K562 (cell line): ENCODE measurements around the gene MINDY4. TPM values are rescaled to one million over a fixed set of nuclear protein-coding genes. Genes with fewer than 3 reads are reported as not detected.

Experiments used
- ATAC-seq: fragments of 200-7000 bp; cut with Tn5 transposase; 3 replicates; pipeline ENCODE4 v1.9.1; 2020; ENCODE audit warnings: moderate library complexity
- BruUV-seq: library from RNA; stranded (reverse); fragments of 400-500 nt; replicated peaks from 2 replicates; lab custom pipeline; 2021; lab: Mats Ljungman, UMichigan
- CTCF ChIA-PET: fragments of 300-600 bp; formaldehyde crosslinking; extraction: SDS; loops from one replicate; lab custom pipeline; 2021; ENCODE audit warnings: low intra/inter-chr PET ratio; lab: Yijun Ruan, JAX
- POLR2A ChIA-PET: fragments of 300-600, 350-650 bp; sonication (Branson Sonifier 250); formaldehyde crosslinking; extraction: SDS; loops from one replicate; lab custom pipeline; 2021; ENCODE audit warnings: antibody characterized with exemption, inconsistent platforms; lab: Yijun Ruan, JAX
- DNase-seq, 4 experiments: peaks; one replicate each; pipeline versions ENCODE4 v3.0.0 to v3.0.0-alpha.2; 2011 to 2018; ENCODE audit warnings: low spot score in 3 of 4, mixed read lengths in 3 of 4; ENCODE audit errors: extremely low read depth in 1 of 4
- FAIRE-seq: peaks from 2 replicates; lab custom pipeline; 2011; peaks lifted over from hg19 to GRCh38; lab: Jason Lieb, UNC
- H2AFZ ChIP-seq: 2 replicates; pipeline ENCODE4 v1.6.0; 2011; ENCODE audit warnings: low read depth, low read length, control low read depth, inconsistent platforms
- H3K27ac ChIP-seq: fragments of 200-600 bp; 3 replicates; pipeline ENCODE4 v1.8.0; 2011; ENCODE audit warnings: low read depth, mild to moderate bottlenecking, control low read depth, inconsistent platforms, low read length, moderate library complexity, mixed read lengths; ENCODE audit errors: extremely low read depth
- H3K27me3 ChIP-seq, 2 experiments: fragments of 300-600 bp in 1 of 2; 2 replicates in 1 of 2; 3 replicates in 1 of 2; pipeline versions ENCODE4 v1.6.0 to v1.8.0; 2011; ENCODE audit warnings: inconsistent platforms in 2 of 2, low read length in 2 of 2, mild to moderate bottlenecking in 1 of 2, mixed read lengths in 1 of 2, moderate library complexity in 1 of 2; ENCODE audit not compliant: control insufficient read depth in 2 of 2, insufficient read depth in 2 of 2
- H3K36me3 ChIP-seq: fragments of 300-600 bp; 3 replicates; pipeline ENCODE4 v1.8.0; 2011; ENCODE audit warnings: mild to moderate bottlenecking, low read length, inconsistent platforms; ENCODE audit not compliant: control insufficient read depth, insufficient read depth
- H3K4me1 ChIP-seq, 2 experiments: fragments of 200-600 bp in 1 of 2; replicated peaks in 1 of 2; 2 replicates in 1 of 2; 3 replicates in 1 of 2; pipeline versions ENCODE4 v1.5.1 to v1.8.0; 2011; ENCODE audit warnings: inconsistent platforms in 2 of 2, low read length in 2 of 2, mild to moderate bottlenecking in 1 of 2, mixed read lengths in 1 of 2, moderate library complexity in 1 of 2; ENCODE audit not compliant: control insufficient read depth in 2 of 2, insufficient read depth in 2 of 2
- H3K4me2 ChIP-seq: 2 replicates; pipeline ENCODE4 v1.6.1; 2011; ENCODE audit warnings: low read length, control low read depth, inconsistent platforms, mixed read lengths; ENCODE audit not compliant: insufficient read depth
- H3K4me3 ChIP-seq: fragments of 200-600 bp; sonication (generic), shearing (Covaris generic); 2 replicates; pipeline ENCODE4 v1.5.1; 2016; ENCODE audit warnings: control low read depth, inconsistent platforms
- H3K79me2 ChIP-seq: fragments of 200-600 bp; 3 replicates; pipeline ENCODE4 v1.8.0; 2011; ENCODE audit warnings: low read length, inconsistent platforms; ENCODE audit not compliant: control insufficient read depth, insufficient read depth
- H3K9ac ChIP-seq, 2 experiments: 2 replicates each; pipeline versions ENCODE4 v1.6.0 to v1.6.1; 2011; ENCODE audit warnings: low read depth in 2 of 2, low read length in 2 of 2, control low read depth in 1 of 2, inconsistent platforms in 1 of 2, mild to moderate bottlenecking in 1 of 2, mixed read lengths in 1 of 2; ENCODE audit not compliant: insufficient read depth in 1 of 2
- H3K9me1 ChIP-seq: one replicate; pipeline ENCODE4 v1.6.0; 2011; ENCODE audit warnings: inconsistent platforms, mild to moderate bottlenecking, low read length, moderate library complexity; ENCODE audit not compliant: control insufficient read depth, insufficient read depth
- H3K9me3 ChIP-seq: replicated peaks from 2 replicates; pipeline ENCODE4 v1.5.1; 2011; ENCODE audit warnings: low read depth, low read length, inconsistent platforms; ENCODE audit not compliant: control insufficient read depth, insufficient read depth
- H4K20me1 ChIP-seq: replicated peaks from 2 replicates; pipeline ENCODE4 v1.6.1; 2011; ENCODE audit warnings: low read length, inconsistent platforms, mixed read lengths; ENCODE audit not compliant: control insufficient read depth, insufficient read depth
- ARNT ChIP-seq, 2 experiments: fragments of 450-650 bp; IDR thresholded peaks; 2 replicates each; pipeline ENCODE4 v1.6.1; 2016; ENCODE audit warnings: mild to moderate bottlenecking in 1 of 2
- PTBP1 ChIP-seq: fragments of 200-400 bp; formaldehyde crosslinking; IDR thresholded peaks from 2 replicates; pipeline ENCODE4 v1.6.1; 2017; ENCODE audit warnings: low read depth, low read length
- SNRNP70 ChIP-seq: fragments of 200-400 bp; formaldehyde crosslinking; optimal IDR thresholded peaks from 2 replicates; pipeline ENCODE3; 2017; ENCODE audit warnings: low read depth, low read length
- ZKSCAN8 ChIP-seq: fragments of 200-800 bp; sonication (Bioruptor generic); IDR thresholded peaks from 2 replicates; pipeline ENCODE4 v1.6.1; 2016; ENCODE audit warnings: missing genetic modification characterization, missing compliant biosample characterization
- ZNF445 ChIP-seq: fragments of 250-450 bp; sonication (Bioruptor Pico); IDR thresholded peaks from 2 replicates; pipeline ENCODE4 v1.4.0; 2020; ENCODE audit warnings: low read depth, mild to moderate bottlenecking, moderate library complexity
- WGBS: fragments of 100-300 bp; shearing (Covaris generic); methylation state at CpG from one replicate; pipeline ENCODE4 v1.1.6; 2016; ENCODE audit warnings: low coverage, mixed read lengths; ENCODE audit not compliant: insufficient coverage; ENCODE audit errors: missing lambda C conversion rate; 5-methylcytosine and 5-hydroxymethylcytosine counted together
- in situ Hi-C: fragments of 300-500 bp; cut with MboI; formaldehyde crosslinking; loops from 4 replicates; pipeline ENCODE4 v1.15.0; 2018; ENCODE audit warnings: inconsistent platforms, mixed read lengths
- intact Hi-C: fragments of 100-400 bp; cut with micrococcal nuclease; formaldehyde crosslinking; loops from 2 replicates; pipeline ENCODE4 v1.14.2; 2022
- polyA plus RNA-seq, 8 experiments: library from polyadenylated mRNA; depleted of rRNA in 4 of 8; stranded (reverse) in 5 of 8; unstranded in 3 of 8; fragments of >200 nt; fragmentation: Nextera tagmentation in 2 of 8; fragmentation: Illumina TruSeq in 1 of 8; extraction: Ambion mirVana in 2 of 8; extraction: Trizol in 1 of 8; gene quantifications; 2 replicates each; pipeline versions ENCODE4 v1.2.1 to v1.2.3, GENCODE V29; 2011 to 2014; ENCODE audit warnings: inconsistent platforms in 1 of 8, missing spikeins in 1 of 8
- total RNA-seq, 7 experiments: library from RNA; depleted of rRNA in 6 of 7; stranded (reverse); fragments of >200 nt in 6 of 7; fragmentation: Illumina TruSeq in 2 of 7; extraction: Trizol in 2 of 7; gene quantifications; 2 replicates each; pipeline versions ENCODE4 v1.2.1 to v1.2.3, GENCODE V29; 2011 to 2021; ENCODE audit warnings: low replicate concordance in 1 of 7
- TF ChIP-seq, protein P1 (sequence below), 2 experiments: fragments of 450-650 bp in 1 of 2; IDR thresholded peaks; 2 replicates each; pipeline ENCODE4 v1.6.1; 2011 to 2017; ENCODE audit warnings: low read depth in 2 of 2, antibody characterized with exemption in 1 of 2, borderline replicate concordance in 1 of 2, low read length in 1 of 2, mild to moderate bottlenecking in 1 of 2, mixed read lengths in 1 of 2; ENCODE audit not compliant: control insufficient read depth in 1 of 2
- TF ChIP-seq, protein P2 (sequence below): fragments of 450-650 bp; IDR thresholded peaks from 2 replicates; pipeline ENCODE4 v1.7.0; 2016; ENCODE audit warnings: borderline replicate concordance
- TF ChIP-seq, protein P3 (sequence below): fragments of 250-450 bp; sonication (Bioruptor Pico); IDR thresholded peaks from 2 replicates; pipeline ENCODE4 v1.8.0; 2022; ENCODE audit warnings: moderate library complexity, mild to moderate bottlenecking, inconsistent platforms

The MINDY4 gene
- total and polyA plus RNA-seq, 9 of the 15 experiments (the other 6 are each of a cell fraction or from before 2014, with no cell fraction given): 2.1 to 16.7 (median 11.0) TPM

DNA sequence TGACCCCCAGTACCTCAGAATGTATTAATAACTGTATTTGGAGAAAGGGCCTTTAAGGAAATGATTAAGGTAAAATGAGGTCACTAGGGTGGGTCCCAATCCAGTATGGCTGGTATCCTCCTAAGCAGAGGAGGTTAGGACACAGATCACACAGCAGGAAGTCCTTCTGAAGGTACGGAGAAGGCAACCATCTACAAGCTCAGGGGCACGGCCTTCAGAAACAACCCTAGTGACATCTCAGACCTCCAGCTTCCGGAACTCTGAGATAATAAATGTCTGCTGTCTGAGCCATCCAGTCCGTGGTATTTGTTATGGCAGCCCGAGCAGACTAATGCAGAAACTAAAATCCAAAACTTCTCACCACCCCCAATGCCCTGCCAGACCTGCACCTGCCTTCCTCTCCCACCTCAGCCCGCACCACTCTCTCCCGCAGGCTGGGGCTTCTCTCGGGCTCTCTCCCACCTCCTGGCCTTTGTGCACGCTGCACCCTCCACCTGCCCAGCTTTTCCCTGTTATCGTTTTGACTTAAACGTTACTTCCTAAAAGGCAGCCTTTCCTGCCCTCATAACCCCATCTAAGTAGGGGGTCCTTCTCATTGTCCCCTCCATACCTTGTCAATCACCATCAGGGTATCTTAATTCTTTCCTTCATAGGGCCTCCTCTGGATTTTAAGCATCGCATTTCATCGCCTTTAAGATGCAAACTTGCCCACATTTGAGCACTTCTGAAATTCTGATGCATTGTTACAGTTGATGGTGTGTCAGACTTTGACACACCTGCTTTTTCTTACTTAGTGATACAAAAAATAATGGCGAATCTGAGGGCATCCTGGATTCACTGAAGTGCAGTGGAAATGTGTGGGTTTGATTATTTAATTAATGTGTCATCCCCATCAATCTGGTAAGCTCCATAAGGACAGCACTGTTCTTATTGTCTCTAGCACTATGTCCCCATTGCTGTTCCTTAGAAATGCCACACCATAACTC is 108.2 kb downstream of the MINDY4 start:
- H3K9ac ChIP-seq: no peak overlapping the region; a peak in 1 of 4 replicates
- H3K4me1 ChIP-seq: peaks cover 5 to 17% of the 10 kb centered on the region in 2 experiments; a peak in 4 of 5 replicates
- H4K20me1 ChIP-seq: no peaks in the 10 kb centered on the region
- intact Hi-C loops (no loop called here), in situ Hi-C loops (no loop called here)
- BruUV-seq: no TSS peak
- peak; percentile 72 for FAIRE-seq
- H3K4me3 ChIP-seq: no peak overlapping the region
- no peak overlapping the region for H3K27ac ChIP-seq
- peak in 1 of 4 experiments; percentile 22 for DNase-seq
- H3K9me3 ChIP-seq: no peaks in the 10 kb centered on the region
- 40% methylated on average over 14 of the region's 14 CpGs for WGBS
- H3K27me3 ChIP-seq: no peaks in the 10 kb centered on the region
- H2AFZ ChIP-seq: no peak overlapping the region
- peaks cover 2% of the 10 kb centered on the region for H3K9me1 ChIP-seq
- H3K36me3 ChIP-seq: no peaks in the 10 kb centered on the region
- no peaks in the 10 kb centered on the region for H3K79me2 ChIP-seq
- ChIA-PET POLR2A (interaction anchor here (0.6 to 1.0 kb wide), 7 partner anchors 9 to 92 kb away, joined by 3 to 5 read pairs (median 3); no protein-coding TSS in a partner anchor), CTCF (no interaction called here)
- H3K4me2 ChIP-seq: no peak overlapping the region
- peak; percentile 57 for ATAC-seq
- TF ChIP-seq, protein P1, sequence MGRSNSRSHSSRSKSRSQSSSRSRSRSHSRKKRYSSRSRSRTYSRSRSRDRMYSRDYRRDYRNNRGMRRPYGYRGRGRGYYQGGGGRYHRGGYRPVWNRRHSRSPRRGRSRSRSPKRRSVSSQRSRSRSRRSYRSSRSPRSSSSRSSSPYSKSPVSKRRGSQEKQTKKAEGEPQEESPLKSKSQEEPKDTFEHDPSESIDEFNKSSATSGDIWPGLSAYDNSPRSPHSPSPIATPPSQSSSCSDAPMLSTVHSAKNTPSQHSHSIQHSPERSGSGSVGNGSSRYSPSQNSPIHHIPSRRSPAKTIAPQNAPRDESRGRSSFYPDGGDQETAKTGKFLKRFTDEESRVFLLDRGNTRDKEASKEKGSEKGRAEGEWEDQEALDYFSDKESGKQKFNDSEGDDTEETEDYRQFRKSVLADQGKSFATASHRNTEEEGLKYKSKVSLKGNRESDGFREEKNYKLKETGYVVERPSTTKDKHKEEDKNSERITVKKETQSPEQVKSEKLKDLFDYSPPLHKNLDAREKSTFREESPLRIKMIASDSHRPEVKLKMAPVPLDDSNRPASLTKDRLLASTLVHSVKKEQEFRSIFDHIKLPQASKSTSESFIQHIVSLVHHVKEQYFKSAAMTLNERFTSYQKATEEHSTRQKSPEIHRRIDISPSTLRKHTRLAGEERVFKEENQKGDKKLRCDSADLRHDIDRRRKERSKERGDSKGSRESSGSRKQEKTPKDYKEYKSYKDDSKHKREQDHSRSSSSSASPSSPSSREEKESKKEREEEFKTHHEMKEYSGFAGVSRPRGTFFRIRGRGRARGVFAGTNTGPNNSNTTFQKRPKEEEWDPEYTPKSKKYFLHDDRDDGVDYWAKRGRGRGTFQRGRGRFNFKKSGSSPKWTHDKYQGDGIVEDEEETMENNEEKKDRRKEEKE (IDR thresholded peaks at IDR 0.05; ENCODE audit: borderline replicate concordance in 1 of 2, control insufficient read depth in 1 of 2, low read depth in 2 of 2, low read length in 1 of 2): no peak
- no peak for TF ChIP-seq ZKSCAN8 (CRISPR knock-in tag)
- TF ChIP-seq ARNT (IDR thresholded peaks at IDR 0.05): no peak
- TF ChIP-seq, protein P2, sequence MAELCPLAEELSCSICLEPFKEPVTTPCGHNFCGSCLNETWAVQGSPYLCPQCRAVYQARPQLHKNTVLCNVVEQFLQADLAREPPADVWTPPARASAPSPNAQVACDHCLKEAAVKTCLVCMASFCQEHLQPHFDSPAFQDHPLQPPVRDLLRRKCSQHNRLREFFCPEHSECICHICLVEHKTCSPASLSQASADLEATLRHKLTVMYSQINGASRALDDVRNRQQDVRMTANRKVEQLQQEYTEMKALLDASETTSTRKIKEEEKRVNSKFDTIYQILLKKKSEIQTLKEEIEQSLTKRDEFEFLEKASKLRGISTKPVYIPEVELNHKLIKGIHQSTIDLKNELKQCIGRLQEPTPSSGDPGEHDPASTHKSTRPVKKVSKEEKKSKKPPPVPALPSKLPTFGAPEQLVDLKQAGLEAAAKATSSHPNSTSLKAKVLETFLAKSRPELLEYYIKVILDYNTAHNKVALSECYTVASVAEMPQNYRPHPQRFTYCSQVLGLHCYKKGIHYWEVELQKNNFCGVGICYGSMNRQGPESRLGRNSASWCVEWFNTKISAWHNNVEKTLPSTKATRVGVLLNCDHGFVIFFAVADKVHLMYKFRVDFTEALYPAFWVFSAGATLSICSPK: peak; percentile 93; the same call in 1 of the 2 replicates
- TF ChIP-seq PTBP1: no peak
- TF ChIP-seq, protein P3, sequence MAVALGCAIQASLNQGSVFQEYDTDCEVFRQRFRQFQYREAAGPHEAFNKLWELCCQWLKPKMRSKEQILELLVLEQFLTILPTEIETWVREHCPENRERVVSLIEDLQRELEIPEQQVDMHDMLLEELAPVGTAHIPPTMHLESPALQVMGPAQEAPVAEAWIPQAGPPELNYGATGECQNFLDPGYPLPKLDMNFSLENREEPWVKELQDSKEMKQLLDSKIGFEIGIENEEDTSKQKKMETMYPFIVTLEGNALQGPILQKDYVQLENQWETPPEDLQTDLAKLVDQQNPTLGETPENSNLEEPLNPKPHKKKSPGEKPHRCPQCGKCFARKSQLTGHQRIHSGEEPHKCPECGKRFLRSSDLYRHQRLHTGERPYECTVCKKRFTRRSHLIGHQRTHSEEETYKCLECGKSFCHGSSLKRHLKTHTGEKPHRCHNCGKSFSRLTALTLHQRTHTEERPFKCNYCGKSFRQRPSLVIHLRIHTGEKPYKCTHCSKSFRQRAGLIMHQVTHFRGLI (CRISPR knock-in tag): peak; percentile 92; the same call in 1 of the 2 replicates
- no peak for TF ChIP-seq ZNF445 (CRISPR knock-in tag)
- TF ChIP-seq SNRNP70: no peak
